SK-N-MC (cell line): ENCODE data around the gene TAS2R4.
A peak's percentile ranks its signal among the peaks of the same experiment; 100 is the strongest.
"Not testable (repeated sequence)": the region's sequence is repeated elsewhere in the genome, so short reads cannot be mapped to it uniquely, and the experiment has no call there.

Source experiments
- DNase-seq: peaks from one replicate; pipeline ENCODE4 v3.0.0-alpha.2; 2011; ENCODE audit warnings: low read depth, low spot score
- H3K27ac ChIP-seq: fragments of 200-600 bp; sonication (generic); 2 replicates; pipeline ENCODE4 v1.5.1; 2016; ENCODE audit warnings: mixed run types
- H3K36me3 ChIP-seq: fragments of 200-600 bp; sonication (generic); 2 replicates; pipeline ENCODE4 v1.6.1; 2017; ENCODE audit warnings: antibody characterized with exemption, low read length, mixed read lengths; ENCODE audit not compliant: insufficient read depth
- H3K4me3 ChIP-seq: fragments of 200-600 bp; sonication (generic); 2 replicates; pipeline ENCODE4 v1.5.1; 2016
- H3K9ac ChIP-seq: fragments of 200-600 bp; sonication (generic); 2 replicates; pipeline ENCODE4 v1.8.0; 2017; ENCODE audit warnings: mixed run types, mixed read lengths; ENCODE audit not compliant: insufficient read length
- H3K9me3 ChIP-seq: fragments of 200-600 bp; sonication (generic); 2 replicates; pipeline ENCODE4 v1.6.1; 2017; ENCODE audit warnings: low read depth, mild to moderate bottlenecking, antibody characterized with exemption, low read length, moderate library complexity, mixed read lengths
- EZH2 ChIP-seq: fragments of 200-600 bp; sonication (generic); IDR thresholded peaks from one replicate; pipeline ENCODE4 v1.6.1; 2017; ENCODE audit warnings: antibody characterized with exemption
- FOXP2 ChIP-seq: optimal IDR thresholded peaks from 2 replicates; pipeline ENCODE3; 2011; ENCODE audit warnings: mild to moderate bottlenecking, moderate library complexity; ENCODE audit not compliant: insufficient read depth; ENCODE audit errors: extremely low read length, control extremely low read depth
- POLR2AphosphoS5 ChIP-seq: IDR thresholded peaks from 2 replicates; pipeline ENCODE4 v1.6.1; 2012; ENCODE audit warnings: mild to moderate bottlenecking, low read depth, low read length, borderline replicate concordance

TAS2R4 gene

GRCh38 chr7:141742229-141742628, 34.2 kb upstream of the TAS2R4 start:
- peaks cover 79% of the 10 kb centered on the region for H3K36me3 ChIP-seq
- H3K9me3 ChIP-seq, result no peaks in the 10 kb centered on the region
- DNase-seq, result no peak
- H3K27ac ChIP-seq, result no peak overlapping the region
- TF ChIP-seq EZH2 (no peak), POLR2AphosphoS5 (no peak), FOXP2 (no peak)
- no peak overlapping the region for H3K4me3 ChIP-seq
- H3K9ac ChIP-seq, result no peak overlapping the region

- DNase-seq, result no peak
- Histone ChIP-seq H3K9ac (no peak overlapping the region), H3K4me3 (no peak overlapping the region), H3K9me3 (0 out of 2 replicates have a peak, but pooled peaks cover 5% of the 10 kb centered on the region), H3K36me3 (peaks cover 97% of the 10 kb centered on the region), H3K27ac (no peak overlapping the region)
- no peak for TF ChIP-seq POLR2AphosphoS5
- TF ChIP-seq FOXP2, result no peak
- no peak for TF ChIP-seq EZH2
These were observed 32.3 kb upstream of the TAS2R4 start for GRCh38 chr7:141744131-141744530.

GRCh38 chr7:141748396-141748795, 28.1 kb upstream of the TAS2R4 start:
- Histone ChIP-seq H3K36me3 (peaks cover 100% of the 10 kb centered on the region), H3K27ac (no peak overlapping the region), H3K9me3 (peaks cover 23% of the 10 kb centered on the region), H3K9ac (no peak overlapping the region), H3K4me3 (no peak overlapping the region)
- DNase-seq, result no peak
- TF ChIP-seq POLR2AphosphoS5 (no peak), EZH2 (no peak), FOXP2 (no peak)

- not testable (repeated sequence) for H3K4me3 ChIP-seq, DNase-seq, H3K27ac ChIP-seq, H3K9ac ChIP-seq
- Histone ChIP-seq H3K9me3 (peaks cover 23% of the 10 kb centered on the region), H3K36me3 (peaks cover 97% of the 10 kb centered on the region)
These were observed 24.6 kb upstream of the TAS2R4 start for GRCh38 chr7:141751904-141752303.

GRCh38 chr7:141752634-141753033, 23.8 kb upstream of the TAS2R4 start:
- no peak overlapping the region for H3K9ac ChIP-seq
- TF ChIP-seq FOXP2, result no peak
- TF ChIP-seq POLR2AphosphoS5, result no peak
- no peak for TF ChIP-seq EZH2
- peaks cover 97% of the 10 kb centered on the region for H3K36me3 ChIP-seq
- H3K27ac ChIP-seq, result no peak overlapping the region
- H3K4me3 ChIP-seq, result no peak overlapping the region
- DNase-seq, result no peak
- H3K9me3 ChIP-seq, result peaks cover 23% of the 10 kb centered on the region

- H3K27ac ChIP-seq, result no peak overlapping the region
- H3K9me3 ChIP-seq, result peaks cover 18% of the 10 kb centered on the region
- H3K9ac ChIP-seq, result no peak overlapping the region
- H3K4me3 ChIP-seq, result no peak overlapping the region
- H3K36me3 ChIP-seq, result peaks cover 90% of the 10 kb centered on the region
- no peak for DNase-seq
- no peak for TF ChIP-seq POLR2AphosphoS5
- no peak for TF ChIP-seq EZH2
These were observed 21.5 kb upstream of the TAS2R4 start for GRCh38 chr7:141754939-141755338.

- no peak within 1 kb of the TSS for H3K4me3 ChIP-seq
- DNase-seq, result no peak
- H3K27ac ChIP-seq, result no peak within 1 kb of the TSS
- H3K9me3 ChIP-seq, result no peaks in the 10 kb centered on the region
- no peak within 1 kb of the TSS for H3K9ac ChIP-seq
- TF ChIP-seq POLR2AphosphoS5, result no peak
- TF ChIP-seq EZH2, result no peak
- TF ChIP-seq FOXP2, result no peak
- H3K36me3 ChIP-seq, result peaks cover 20% of the 10 kb centered on the region
These were observed 12.7 kb upstream of the TAS2R4 start, which contains the start of gene TAS2R3 for GRCh38 chr7:141763797-141764196. TAS2R3 (plus strand) TSS chr7:141764097; CDS start chr7:141764159, 62 bp downstream.

- H3K27ac ChIP-seq, H3K4me3 ChIP-seq, DNase-seq, H3K36me3 ChIP-seq, H3K9ac ChIP-seq, H3K9me3 ChIP-seq: not testable (repeated sequence)
These were observed 6.3 kb upstream of the TAS2R4 start for GRCh38 chr7:141770083-141770583.

- DNase-seq, result peak; percentile 16
- no peak for TF ChIP-seq FOXP2
- TF ChIP-seq POLR2AphosphoS5, result no peak
- TF ChIP-seq EZH2, result no peak
- Histone ChIP-seq H3K9ac (no peak overlapping the region), H3K4me3 (no peak overlapping the region), H3K36me3 (peaks cover 24% of the 10 kb centered on the region), H3K27ac (no peak overlapping the region), H3K9me3 (no peaks in the 10 kb centered on the region)
These were observed 9.5 kb downstream of the TAS2R4 start for GRCh38 chr7:141785706-141786552.
